H1 (cell line): ENCODE measurements around the gene SH2D2A. TPM values are rescaled to one million over a fixed set of nuclear protein-coding genes. Genes with fewer than 3 reads are reported as not detected.
"Not testable (repeated sequence)": the region's sequence is repeated elsewhere in the genome, so short reads cannot be mapped to it uniquely, and the experiment has no call there.

Experiments used
- CTCF ChIA-PET: fragments of 300-600 bp; sonication (Branson Sonifier 250); formaldehyde crosslinking; loops from one replicate; lab custom pipeline; 2021; ENCODE audit not compliant: partially characterized antibody; lab: Charles Lee
- POLR2A ChIA-PET: fragments of 300-600 bp; sonication (Branson Sonifier 250); formaldehyde crosslinking; loops from one replicate; lab custom pipeline; 2021; ENCODE audit warnings: inconsistent platforms; ENCODE audit not compliant: partially characterized antibody; lab: Charles Lee
- DNase-seq, 2 experiments: peaks; one replicate each; pipeline versions ENCODE4 v3.0.0 to v3.0.0-alpha.2; 2010 to 2022; ENCODE audit warnings: low spot score in 2 of 2, low read depth in 1 of 2, mixed read lengths in 1 of 2
- FAIRE-seq: peaks from 2 replicates; lab custom pipeline; 2011; peaks lifted over from hg19 to GRCh38; lab: Jason Lieb, UNC
- H2AFZ ChIP-seq: 2 replicates; pipeline ENCODE4 v1.8.1; 2012; ENCODE audit warnings: low read length, inconsistent platforms
- H2AK5ac ChIP-seq: 2 replicates; pipeline ENCODE4 v1.6.1; 2013; ENCODE audit warnings: low read depth, low read length
- H2BK120ac ChIP-seq: replicated peaks from 2 replicates; pipeline ENCODE3; 2013; ENCODE audit warnings: low read depth, low read length, inconsistent platforms
- H2BK12ac ChIP-seq: 2 replicates; pipeline ENCODE4 v1.6.1; 2013; ENCODE audit warnings: low read depth, low read length
- H2BK15ac ChIP-seq: 2 replicates; pipeline ENCODE4 v1.6.1; 2013; ENCODE audit warnings: low read length
- H2BK20ac ChIP-seq: 2 replicates; pipeline ENCODE4 v1.6.1; 2013; ENCODE audit warnings: low read length
- H2BK5ac ChIP-seq: 2 replicates; pipeline ENCODE4 v1.6.1; 2013; ENCODE audit warnings: low read depth, low read length
- H3K14ac ChIP-seq: 2 replicates; pipeline ENCODE4 v1.6.1; 2013; ENCODE audit warnings: inconsistent platforms; ENCODE audit not compliant: insufficient read length
- H3K18ac ChIP-seq: 2 replicates; pipeline ENCODE4 v1.6.1; 2013; ENCODE audit warnings: low read length; ENCODE audit errors: extremely low read depth
- H3K23ac ChIP-seq: 2 replicates; pipeline ENCODE4 v1.6.1; 2013; ENCODE audit warnings: inconsistent platforms; ENCODE audit not compliant: insufficient read length
- H3K23me2 ChIP-seq: 2 replicates; pipeline ENCODE4 v1.6.1; 2013; ENCODE audit warnings: low read depth, low read length
- H3K27ac ChIP-seq: 2 replicates; pipeline ENCODE4 v1.6.1; 2011; ENCODE audit warnings: low read depth, low read length, inconsistent platforms
- H3K27me3 ChIP-seq, 4 experiments: replicated peaks in 1 of 4; 1 replicate in 1 of 4; 2 replicates in 3 of 4; pipeline versions ENCODE4 v1.6.1 to v1.8.1; 2011 to 2013; ENCODE audit warnings: low read length in 3 of 4, mild to moderate bottlenecking in 3 of 4, inconsistent platforms in 2 of 4, mixed read lengths in 2 of 4, moderate library complexity in 1 of 4; ENCODE audit not compliant: control insufficient read depth in 3 of 4, insufficient read depth in 3 of 4; ENCODE audit errors: extremely low read depth in 1 of 4
- H3K36me3 ChIP-seq, 4 experiments: 2 replicates each; pipeline versions ENCODE4 v1.6.1 to v1.8.1; 2011 to 2013; ENCODE audit warnings: mild to moderate bottlenecking in 4 of 4, low read length in 3 of 4, moderate library complexity in 2 of 4, control low read depth in 1 of 4, inconsistent platforms in 1 of 4; ENCODE audit not compliant: insufficient read depth in 4 of 4, control insufficient read depth in 2 of 4
- H3K4ac ChIP-seq: replicated peaks from 2 replicates; pipeline ENCODE3; 2013; ENCODE audit warnings: low read length, low read depth, mixed read lengths, inconsistent platforms; ENCODE audit not compliant: insufficient read length
- H3K4me1 ChIP-seq, 4 experiments: replicated peaks in 1 of 4; 1 replicate in 1 of 4; 2 replicates in 3 of 4; pipeline versions ENCODE4 v1.6.1 to v1.8.1; 2011 to 2013; ENCODE audit warnings: low read length in 3 of 4, inconsistent platforms in 2 of 4, mixed read lengths in 1 of 4; ENCODE audit not compliant: insufficient read depth in 4 of 4, control insufficient read depth in 3 of 4
- H3K4me2 ChIP-seq, 2 experiments: 2 replicates each; pipeline versions ENCODE4 v1.6.1 to v1.8.1; 2011 to 2013; ENCODE audit warnings: low read depth in 2 of 2, low read length in 2 of 2, control low read depth in 1 of 2, inconsistent platforms in 1 of 2, mild to moderate bottlenecking in 1 of 2; ENCODE audit not compliant: insufficient read depth in 1 of 2
- H3K4me3 ChIP-seq, 4 experiments: fragments of 200-600, 300-600 bp in 1 of 4; sonication (generic), shearing (Covaris generic), sonication (Bioruptor Twin) in 1 of 4; 2 replicates each; pipeline versions ENCODE4 v1.5.1 to v1.8.1; 2011 to 2016; ENCODE audit warnings: low read length in 4 of 4, low read depth in 3 of 4, control low read depth in 2 of 4, inconsistent platforms in 2 of 4, mild to moderate bottlenecking in 2 of 4, mixed read lengths in 1 of 4, moderate library complexity in 1 of 4; ENCODE audit not compliant: insufficient read depth in 2 of 4; ENCODE audit errors: extremely low read depth in 1 of 4
- H3K56ac ChIP-seq: replicated peaks from 2 replicates; pipeline ENCODE3; 2013; ENCODE audit warnings: low read depth, mild to moderate bottlenecking, mixed read lengths, low read length, inconsistent platforms; ENCODE audit not compliant: insufficient read length
- H3K79me1 ChIP-seq: 2 replicates; pipeline ENCODE4 v1.6.1; 2013; ENCODE audit warnings: low read depth, low read length, control low read depth
- H3K79me2 ChIP-seq, 2 experiments: 2 replicates each; pipeline versions ENCODE4 v1.6.1 to v1.8.1; 2012 to 2013; ENCODE audit warnings: low read length in 2 of 2, mild to moderate bottlenecking in 2 of 2, inconsistent platforms in 1 of 2; ENCODE audit not compliant: insufficient read depth in 2 of 2, control insufficient read depth in 1 of 2
- H3K9ac ChIP-seq, 4 experiments: replicated peaks in 1 of 4; 1 replicate in 1 of 4; 2 replicates in 3 of 4; pipeline versions ENCODE4 v1.6.1 to v1.8.1; 2011 to 2013; ENCODE audit warnings: low read depth in 3 of 4, low read length in 3 of 4, control low read depth in 2 of 4, mild to moderate bottlenecking in 2 of 4, moderate library complexity in 2 of 4, inconsistent platforms in 1 of 4; ENCODE audit errors: extremely low read depth in 1 of 4
- H3K9me3 ChIP-seq, 2 experiments: 2 replicates each; pipeline versions ENCODE4 v1.6.1 to v1.8.1; 2012 to 2013; ENCODE audit warnings: mild to moderate bottlenecking in 2 of 2, moderate library complexity in 2 of 2, control low read depth in 1 of 2, inconsistent platforms in 1 of 2, low read depth in 1 of 2, low read length in 1 of 2, mixed read lengths in 1 of 2; ENCODE audit not compliant: insufficient read depth in 2 of 2
- H4K20me1 ChIP-seq, 2 experiments: replicated peaks in 1 of 2; 2 replicates each; pipeline versions ENCODE3 to v1.8.1; 2011 to 2013; ENCODE audit warnings: inconsistent platforms in 2 of 2, low read length in 2 of 2, mild to moderate bottlenecking in 1 of 2; ENCODE audit not compliant: insufficient read depth in 2 of 2, control insufficient read depth in 1 of 2
- H4K5ac ChIP-seq: 2 replicates; pipeline ENCODE4 v1.6.1; 2013; ENCODE audit warnings: low read length, low read depth, mixed read lengths, inconsistent platforms; ENCODE audit not compliant: insufficient read length
- H4K8ac ChIP-seq: 2 replicates; pipeline ENCODE4 v1.8.0; 2013; ENCODE audit warnings: mild to moderate bottlenecking, moderate library complexity, low read length, inconsistent platforms; ENCODE audit not compliant: insufficient read depth; ENCODE audit errors: extremely low read depth
- H4K91ac ChIP-seq: replicated peaks from 2 replicates; pipeline ENCODE3; 2013; ENCODE audit warnings: low read length, mixed read lengths, inconsistent platforms; ENCODE audit not compliant: insufficient read length
- CREB1 ChIP-seq: IDR thresholded peaks from 2 replicates; pipeline ENCODE4 v1.6.1; 2012; ENCODE audit warnings: inconsistent platforms
- EP300 ChIP-seq, 2 experiments: IDR thresholded peaks; 1 replicate in 1 of 2; 2 replicates in 1 of 2; pipeline ENCODE4 v1.6.1; 2011 to 2012; ENCODE audit warnings: low read depth in 2 of 2, low read length in 2 of 2, mild to moderate bottlenecking in 2 of 2, borderline replicate concordance in 1 of 2, inconsistent platforms in 1 of 2, moderate library complexity in 1 of 2
- JUN ChIP-seq: IDR thresholded peaks from 2 replicates; pipeline ENCODE4 v1.6.1; 2011; ENCODE audit warnings: low read depth, mild to moderate bottlenecking, improper control_type of control experiment, low read length
- MAX ChIP-seq: IDR thresholded peaks from 2 replicates; pipeline ENCODE4 v1.6.1; 2012; ENCODE audit warnings: inconsistent platforms
- NRF1 ChIP-seq: IDR thresholded peaks from 2 replicates; pipeline ENCODE4 v1.6.1; 2011; ENCODE audit warnings: mild to moderate bottlenecking, low read depth, low read length, improper control_type of control experiment
- RNF2 ChIP-seq: fragments of 200-900, 300-1000 bp; sonication (generic); IDR thresholded peaks from 2 replicates; pipeline ENCODE4 v1.7.1; 2016; ENCODE audit warnings: borderline replicate concordance, low read depth, mild to moderate bottlenecking, antibody characterized with exemption, low read length; ENCODE audit not compliant: poor library complexity, severe bottlenecking; ENCODE audit errors: missing control alignments
- TAF1 ChIP-seq: IDR thresholded peaks from 2 replicates; pipeline ENCODE4 v1.6.1; 2011; ENCODE audit warnings: mild to moderate bottlenecking, low read depth, low read length
- WGBS, 2 experiments: shearing (Covaris generic) in 1 of 2; methylation state at CpG; one replicate each; pipeline versions ENCODE4 v1.1.6 to v1.1.7; 2013 to 2015; ENCODE audit warnings: low lambda C conversion rate in 2 of 2, mixed read lengths in 2 of 2, inconsistent platforms in 1 of 2, low coverage in 1 of 2, missing lambda C conversion rate in 1 of 2; ENCODE audit not compliant: insufficient replicate concordance in 2 of 2, insufficient coverage in 1 of 2, insufficient read length in 1 of 2; ENCODE audit errors: extremely low coverage in 1 of 2, missing lambda C conversion rate in 1 of 2; 5-methylcytosine and 5-hydroxymethylcytosine counted together
- polyA plus RNA-seq, 7 experiments: library from polyadenylated mRNA; depleted of rRNA in 3 of 7; stranded (reverse) in 5 of 7; unstranded in 2 of 7; fragments of >200 nt in 5 of 7; fragments of 200-250 nt in 2 of 7; gene quantifications; 1 replicate in 5 of 7; 2 replicates in 1 of 7; 4 replicates in 1 of 7; pipeline versions ENCODE4 v1.2.1 to v1.2.3, GENCODE V29; 2011 to 2013; ENCODE audit warnings: missing spikeins in 2 of 7, mixed read lengths in 2 of 7
- total RNA-seq: library from RNA; stranded (reverse); fragmentation: NEBNext Ultra II Directional; extraction: Animal tissue kit (Norgen Biotek cat#: 25700); gene quantifications from 2 replicates; pipeline ENCODE4 v1.2.1, GENCODE V29; 2021

Gene SH2D2A
- total and polyA plus RNA-seq, 2 of the 8 experiments (the other 6 are each of a cell fraction or from before 2014, with no cell fraction given), result 3.3 to 7.9 TPM

- TF ChIP-seq CREB1 (no peak), MAX (no peak), RNF2 (no peak), JUN (no peak), TAF1 (no peak), EP300 (IDR thresholded peaks at IDR 0.05; ENCODE audit: borderline replicate concordance in 1 of 2, low read depth in 2 of 2, low read length in 2 of 2) (no peak), NRF1 (no peak)
- TF ChIP-seq, all 59 proteins: peak for 0
Measured at GRCh38 chr1:156765666-156766065, 51.0 kb downstream of the SH2D2A start (continued).

- peaks cover 0 to 20% (median 6%) of the 10 kb centered on the region in 4 experiments; a peak in 5 of 7 replicates for H3K4me1 ChIP-seq
- H4K91ac ChIP-seq, H3K9ac ChIP-seq, H3K27me3 ChIP-seq, H4K8ac ChIP-seq, H3K14ac ChIP-seq, H3K9me3 ChIP-seq, H2BK120ac ChIP-seq, DNase-seq, H2BK5ac ChIP-seq, H2BK20ac ChIP-seq, FAIRE-seq, H3K4me3 ChIP-seq, H3K56ac ChIP-seq, H2BK12ac ChIP-seq, H3K79me1 ChIP-seq, H2AFZ ChIP-seq, H3K18ac ChIP-seq, H4K5ac ChIP-seq, H3K23ac ChIP-seq, H3K4me2 ChIP-seq, H2AK5ac ChIP-seq, H3K36me3 ChIP-seq, H2BK15ac ChIP-seq, H3K4ac ChIP-seq, H3K27ac ChIP-seq: not testable (repeated sequence)
- peaks cover 13 to 22% of the 10 kb centered on the region in 2 experiments for H3K79me2 ChIP-seq
- ChIA-PET POLR2A (interaction anchor here (1.1 to 8.2 kb wide), 3 partner anchors 10 to 37 kb away, joined by 3 to 121 read pairs (median 69); partner anchors contain the start of genes HDGF, ISG20L2, METTL25B and MRPL24), CTCF (interaction anchor here (11.7 kb wide), 1 partner anchor 38 kb away, joined by 100 read pairs; the partner anchor contains the start of genes ISG20L2 and METTL25B)
- 89% methylated on average over 14 of the region's 15 CpGs; no CpG with 5 or more reads in 1 of the 2 experiments for WGBS, 2 experiments
- H4K20me1 ChIP-seq, result peaks cover 10 to 11% of the 10 kb centered on the region in 2 experiments
- H3K23me2 ChIP-seq, result peaks cover 11% of the 10 kb centered on the region
Measured at GRCh38 chr1:156765136-156765535, 51.5 kb downstream of the SH2D2A start.
